HG03457 (cell line): ENCODE data around the gene CISD1.

Source experiments
- ATAC-seq: cut with Tn5 transposase; IDR thresholded peaks from one replicate; pipeline ENCODE4 v1.9.1; 2021; ENCODE audit warnings: moderate number of reproducible peaks; ENCODE audit not compliant: unreplicated experiment

CISD1 gene

GRCh38 chr10:58305821-58306220 is 36.9 kb downstream of the CISD1 start:
- ATAC-seq = no peak

- no peak for ATAC-seq
Measured at GRCh38 chr10:58307676-58308075, 38.7 kb downstream of the CISD1 start.

- no peak for ATAC-seq
Measured at GRCh38 chr10:58311026-58311425, 42.1 kb downstream of the CISD1 start.

- no peak for ATAC-seq
Measured at GRCh38 chr10:58316874-58317273, 47.9 kb downstream of the CISD1 start.

GRCh38 chr10:58318346-58318745 is 49.4 kb downstream of the CISD1 start:
- no peak for ATAC-seq

DNA sequence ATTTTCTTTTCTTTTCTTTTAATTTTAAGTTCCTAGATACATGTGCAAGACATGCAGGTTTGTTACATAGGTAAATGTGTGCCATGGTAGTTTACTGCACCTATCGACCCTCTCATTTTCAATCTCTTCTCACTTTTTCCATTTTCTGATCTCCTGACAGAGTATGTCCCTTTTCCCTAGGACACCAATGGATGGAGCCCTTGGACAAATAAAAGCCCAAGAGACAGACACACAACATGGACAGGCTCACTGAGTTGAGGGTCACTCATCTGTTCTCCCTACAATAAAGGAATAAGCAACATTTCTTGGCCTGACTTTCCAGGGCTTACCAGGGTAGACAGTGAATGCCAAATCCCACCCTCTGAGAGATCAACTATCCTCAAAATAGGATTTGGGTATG is 50.6 kb downstream of the CISD1 start:
- ATAC-seq = no peak

GRCh38 chr10:58320351-58321049 is 51.5 kb downstream of the CISD1 start:
- ATAC-seq = no peak

GRCh38 chr10:58322072-58322834 is 53.3 kb downstream of the CISD1 start:
- no peak for ATAC-seq

GRCh38 chr10:58322835-58323209 is 53.9 kb downstream of the CISD1 start:
- ATAC-seq = no peak

DNA sequence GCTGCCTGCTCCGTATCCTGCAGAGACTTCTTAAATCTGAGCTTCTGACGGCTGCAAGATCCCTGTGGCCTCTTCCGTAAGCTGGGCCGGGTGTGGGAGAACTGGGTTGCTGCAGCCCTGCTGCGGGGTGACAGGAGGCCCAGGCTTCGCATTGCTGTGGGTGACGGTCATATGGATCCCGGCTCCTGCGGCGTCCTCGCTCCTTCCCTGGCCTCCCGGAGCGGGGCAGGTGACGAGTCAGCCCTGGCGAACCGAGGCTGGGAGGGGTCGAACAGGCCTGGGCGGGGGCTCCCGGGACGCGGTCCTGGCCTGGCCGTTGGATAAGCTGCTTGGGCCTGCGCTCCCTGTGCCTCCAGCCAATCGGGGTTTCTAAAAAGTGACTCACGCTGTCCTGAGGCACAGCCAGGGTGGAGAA is 58.0 kb downstream of the CISD1 start:
- no peak for ATAC-seq

- no peak for ATAC-seq
Measured at GRCh38 chr10:58328233-58328632, 59.3 kb downstream of the CISD1 start.

DNA sequence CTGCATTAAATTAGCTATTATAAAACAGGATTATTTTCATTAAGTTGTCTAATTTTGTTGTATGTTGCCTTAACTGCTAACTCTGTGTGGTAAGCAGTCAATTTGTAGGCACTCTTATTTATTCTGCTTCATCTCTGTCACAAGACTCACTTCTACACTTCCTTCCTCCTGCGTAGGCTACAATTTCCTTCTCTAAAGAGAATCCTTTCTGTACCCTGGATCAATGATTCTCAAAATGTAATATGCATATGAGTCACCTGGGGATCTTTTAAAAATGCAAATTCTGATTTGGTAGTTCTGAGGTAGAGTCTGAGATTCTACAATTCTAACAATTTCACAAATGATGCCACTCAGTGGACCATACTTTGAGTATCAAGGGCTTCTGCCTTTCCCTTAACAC is 61.5 kb downstream of the CISD1 start:
- ATAC-seq = no peak

DNA sequence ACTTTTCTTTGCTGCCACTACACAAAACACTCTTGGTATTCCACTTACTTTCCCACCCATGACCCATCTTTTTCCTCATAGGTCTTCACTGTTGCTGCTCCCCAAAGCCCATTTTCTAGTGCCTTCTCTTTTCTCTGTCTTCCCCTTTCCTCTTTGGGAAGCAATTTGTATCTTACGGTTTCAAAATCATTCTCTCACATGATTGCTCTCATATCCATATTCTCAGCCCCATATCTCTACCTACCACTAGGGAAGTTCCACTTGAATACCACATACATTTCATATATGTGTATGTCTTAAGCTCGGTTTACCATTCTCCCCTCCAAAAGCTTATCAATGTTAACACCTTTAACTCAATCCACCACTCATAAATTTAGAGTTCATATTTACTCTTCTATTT is 62.7 kb downstream of the CISD1 start:
- ATAC-seq = no peak

DNA sequence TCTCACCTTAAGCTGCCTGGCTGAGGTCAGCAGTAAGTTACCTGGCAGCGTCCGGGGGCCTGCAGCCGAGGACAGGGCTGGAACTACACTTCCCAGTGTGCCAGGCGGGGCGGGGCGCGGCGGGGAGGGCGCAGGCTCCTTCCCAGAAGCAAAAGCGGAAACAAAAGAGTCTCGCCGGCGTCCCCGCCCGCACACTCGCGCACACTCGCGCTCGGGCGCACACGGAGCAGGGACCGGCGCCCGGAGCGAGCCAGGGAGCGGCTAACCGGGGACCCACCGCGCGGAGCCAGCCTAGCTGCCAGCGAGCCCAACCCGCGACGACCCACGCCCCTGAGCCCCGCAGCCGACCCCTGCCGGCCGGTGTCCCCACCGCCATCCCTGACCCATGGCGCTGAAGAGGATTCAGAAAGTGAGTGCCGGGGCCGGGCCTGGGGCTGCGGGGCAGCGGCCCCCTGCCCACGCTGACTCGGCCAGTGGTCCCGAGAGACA is 65.9 kb downstream of the CISD1 start, which contains the start of gene UBE2D1:
TSS of gene UBE2D1 (plus strand) at position 190 of the 489 bp plus-strand sequence. CDS start at position 386, 196 bp downstream.
- peak; percentile 98 for ATAC-seq

DNA sequence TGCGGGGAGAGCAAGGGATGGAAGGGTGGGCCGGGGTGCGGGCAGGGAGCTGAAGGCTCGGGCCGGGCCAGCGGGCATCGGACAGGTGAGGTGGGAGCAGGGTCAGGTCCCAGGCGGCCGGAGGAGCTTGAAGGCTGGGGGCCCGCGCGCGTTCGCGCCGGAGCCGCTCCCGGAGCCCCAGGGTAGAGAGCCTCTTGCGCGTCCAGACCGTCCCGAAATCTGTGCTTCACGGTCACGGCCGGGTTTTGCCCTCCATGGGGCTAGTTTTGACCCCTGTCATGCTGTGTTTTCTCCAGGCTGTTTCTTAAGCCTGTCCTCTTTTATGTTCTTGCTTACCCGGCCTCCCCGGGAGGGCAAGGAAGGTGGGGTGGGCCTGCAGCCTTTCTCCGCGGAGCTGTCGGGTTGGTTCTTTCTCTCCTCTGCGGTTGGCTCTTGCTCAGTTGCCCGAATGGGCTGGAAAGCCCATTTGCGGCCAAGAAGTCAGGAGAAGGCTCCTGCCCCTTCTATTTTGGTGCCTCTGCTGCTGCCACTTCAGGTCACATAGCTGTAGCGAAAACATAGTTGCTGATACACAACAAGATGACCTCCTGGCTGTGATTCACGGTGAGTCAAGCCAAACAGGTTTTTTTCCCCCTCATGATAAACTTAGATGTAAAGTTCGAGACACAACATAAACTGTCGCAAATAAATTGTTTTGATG is 66.5 kb downstream of the CISD1 start:
- ATAC-seq = peak; percentile 36

- ATAC-seq = no peak
Measured at GRCh38 chr10:58336242-58336641, 67.3 kb downstream of the CISD1 start.
